Measurements from ENCODE around the gene ASB1.
"Not testable (repeated sequence)": the region's sequence is repeated elsewhere in the genome, so short reads cannot be mapped to it uniquely, and the experiment has no call there.

ASB1 gene

DNA sequence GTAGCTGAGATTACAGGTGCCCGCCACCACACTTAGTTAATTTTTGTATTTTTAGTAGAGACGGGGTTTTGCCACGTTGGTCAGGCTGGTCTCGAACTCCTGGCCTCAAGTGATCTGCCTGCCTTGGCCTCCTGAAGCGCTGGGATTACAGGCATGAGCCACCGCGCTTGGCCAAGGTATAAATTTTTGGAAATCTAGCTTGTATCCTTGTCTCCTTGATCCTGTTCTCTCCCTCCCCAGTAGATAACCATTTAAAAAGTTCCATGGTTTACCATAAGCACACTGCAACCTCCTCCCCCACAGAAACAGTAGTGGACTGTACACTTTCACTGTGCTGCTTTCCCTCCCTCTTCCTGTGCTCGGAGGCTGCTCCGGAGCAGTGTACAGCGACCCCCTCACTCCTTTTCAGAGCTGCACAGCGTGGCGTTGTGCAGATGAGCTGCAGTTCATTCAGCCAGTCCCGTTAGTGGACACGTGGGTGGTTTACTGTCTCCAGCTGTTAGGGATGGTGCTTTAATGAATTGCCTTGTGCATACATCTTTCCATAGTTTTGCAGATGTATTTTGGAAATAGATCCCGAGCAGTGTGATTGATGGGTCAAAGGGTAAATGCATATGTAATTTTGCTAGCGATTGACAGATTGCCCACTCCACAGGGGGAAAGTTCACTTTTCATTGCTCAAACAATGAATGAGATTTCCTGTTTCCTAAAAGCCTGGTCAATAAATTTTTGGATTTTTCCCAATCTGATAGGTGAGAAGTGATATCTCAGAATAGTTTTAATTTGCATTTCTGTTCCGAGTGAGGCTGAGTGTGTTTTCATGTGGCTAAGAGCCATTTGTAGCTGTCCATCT is 14.8 kb downstream of the ASB1 start:
- no peak overlapping the region for H3K27ac ChIP-seq
- TF ChIP-seq Cebpa-rat (IDR thresholded peaks at IDR 0.05), result no peak
- peaks cover 93% of the 10 kb centered on the region for H4K20me1 ChIP-seq
- peaks cover 91% of the 10 kb centered on the region for H3K36me3 ChIP-seq
- H3K4me3 ChIP-seq, result no peak overlapping the region
- H3K4me1 ChIP-seq, result no peaks in the 10 kb centered on the region
- no peaks in the 10 kb centered on the region for H3K9me3 ChIP-seq
- H3K9ac ChIP-seq, result no peak overlapping the region
- no peak overlapping the region for H3K4me2 ChIP-seq
- no peaks in the 10 kb centered on the region for H3K27me3 ChIP-seq

DNA sequence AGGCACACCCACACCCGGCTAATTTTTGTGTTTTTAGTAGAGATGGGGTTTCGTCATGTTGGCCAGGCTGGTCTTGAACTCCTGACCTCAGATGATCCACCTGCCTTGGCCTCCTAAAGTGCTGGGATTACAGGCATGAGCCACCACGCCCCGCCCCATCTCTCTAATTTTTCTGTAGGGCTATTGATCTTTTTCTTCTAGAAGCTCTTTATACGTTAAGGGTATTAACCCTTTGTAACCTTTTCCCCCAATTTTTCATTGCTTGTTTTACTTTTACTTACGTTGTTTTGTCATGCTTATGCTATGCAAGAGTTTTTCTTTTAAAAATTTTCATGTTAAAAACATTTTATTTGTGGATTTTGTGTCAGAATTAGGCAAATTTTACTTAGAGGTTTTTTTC is 15.5 kb downstream of the ASB1 start:
- not testable (repeated sequence) for H3K4me3 ChIP-seq, H3K27me3 ChIP-seq, H3K4me1 ChIP-seq, H3K9me3 ChIP-seq, H3K27ac ChIP-seq, H3K4me2 ChIP-seq, H3K9ac ChIP-seq
- H3K36me3 ChIP-seq, result peaks cover 91% of the 10 kb centered on the region
- H4K20me1 ChIP-seq, result peaks cover 89% of the 10 kb centered on the region

- peaks cover 90% of the 10 kb centered on the region for H4K20me1 ChIP-seq
- H3K27ac ChIP-seq, result no peak overlapping the region
- H3K4me2 ChIP-seq, result no peak overlapping the region
- H3K4me1 ChIP-seq, result no peaks in the 10 kb centered on the region
- H3K9me3 ChIP-seq, result no peaks in the 10 kb centered on the region
- H3K9ac ChIP-seq, result no peak overlapping the region
- H3K36me3 ChIP-seq, result peaks cover 91% of the 10 kb centered on the region
- no peaks in the 10 kb centered on the region for H3K27me3 ChIP-seq
- TF ChIP-seq Cebpa-rat (IDR thresholded peaks at IDR 0.05), result no peak
- no peak overlapping the region for H3K4me3 ChIP-seq
Observed at GRCh38 chr2:238444242-238444641, 17.5 kb downstream of the ASB1 start.

- Histone ChIP-seq H3K27ac (no peak overlapping the region), H4K20me1 (peaks cover 90% of the 10 kb centered on the region), H3K9ac (no peak overlapping the region), H3K4me2 (no peak overlapping the region), H3K4me1 (no peaks in the 10 kb centered on the region), H3K4me3 (no peak overlapping the region), H3K27me3 (no peaks in the 10 kb centered on the region), H3K36me3 (peaks cover 91% of the 10 kb centered on the region), H3K9me3 (no peaks in the 10 kb centered on the region)
- TF ChIP-seq Cebpa-rat (IDR thresholded peaks at IDR 0.05), result no peak
Observed at GRCh38 chr2:238445409-238446190, 18.9 kb downstream of the ASB1 start.

DNA sequence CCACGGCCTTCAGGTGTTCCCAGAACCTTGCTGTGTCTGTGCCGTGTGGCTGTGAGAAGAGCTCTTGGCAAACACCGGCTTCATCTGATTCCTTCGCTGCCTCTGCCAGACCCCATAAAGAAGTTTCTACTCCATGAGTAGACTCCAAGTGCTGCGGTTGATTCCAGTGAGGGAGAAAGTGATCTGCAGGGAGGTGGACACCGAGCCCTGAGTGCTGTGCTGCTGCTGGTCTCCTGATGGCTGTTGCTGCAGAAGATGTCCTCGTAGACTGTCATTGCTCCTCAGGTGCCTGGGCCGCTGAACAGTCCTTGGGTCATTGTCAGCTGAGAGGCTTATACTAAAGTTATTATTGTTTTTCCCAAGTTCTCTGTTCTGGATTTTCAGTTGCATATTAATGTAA is 19.6 kb downstream of the ASB1 start:
- Histone ChIP-seq H4K20me1 (peaks cover 88% of the 10 kb centered on the region), H3K36me3 (peaks cover 91% of the 10 kb centered on the region)

GRCh38 chr2:238448031-238448955 is 21.6 kb downstream of the ASB1 start:
- Histone ChIP-seq H3K36me3 (peaks cover 100% of the 10 kb centered on the region), H3K9me3 (no peaks in the 10 kb centered on the region), H3K27ac (no peak overlapping the region), H3K4me2 (no peak overlapping the region), H3K4me3 (no peak overlapping the region), H3K27me3 (no peaks in the 10 kb centered on the region), H4K20me1 (peaks cover 77% of the 10 kb centered on the region), H3K4me1 (no peaks in the 10 kb centered on the region), H3K9ac (no peak overlapping the region)
- TF ChIP-seq Cebpa-rat (IDR thresholded peaks at IDR 0.05), result no peak

More for the DNA sequence above, 19.6 kb downstream of the ASB1 start:
- Histone ChIP-seq H3K4me2 (no peak overlapping the region), H3K27ac (no peak overlapping the region), H3K9ac (no peak overlapping the region), H3K9me3 (no peaks in the 10 kb centered on the region), H3K27me3 (no peaks in the 10 kb centered on the region), H3K4me1 (no peaks in the 10 kb centered on the region), H3K4me3 (no peak overlapping the region)
- no peak for TF ChIP-seq Cebpa-rat (IDR thresholded peaks at IDR 0.05)

DNA sequence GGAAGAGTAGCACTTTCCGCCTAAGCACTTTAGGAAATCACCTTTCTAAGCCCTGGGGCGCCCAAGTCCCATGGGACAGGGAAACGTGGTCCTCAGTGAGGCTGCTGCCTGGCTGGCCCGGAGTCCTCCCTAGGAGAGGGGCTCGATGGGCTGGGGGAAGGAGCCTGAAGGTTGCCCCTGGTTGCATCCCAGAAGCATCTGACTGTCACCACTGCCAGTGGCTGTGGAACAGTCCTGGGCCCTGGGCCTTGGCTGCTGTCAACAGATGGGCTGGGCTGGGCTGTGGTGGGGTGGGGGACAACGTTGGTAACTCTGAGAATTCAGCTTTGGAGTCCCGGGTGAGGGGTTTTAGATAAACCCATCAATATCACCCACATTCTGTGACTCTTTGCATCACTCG is 22.5 kb downstream of the ASB1 start:
- Histone ChIP-seq H4K20me1 (peaks cover 68% of the 10 kb centered on the region), H3K36me3 (peaks cover 95% of the 10 kb centered on the region), H3K4me1 (no peaks in the 10 kb centered on the region), H3K9ac (no peak overlapping the region), H3K4me3 (no peak overlapping the region), H3K9me3 (no peaks in the 10 kb centered on the region), H3K27me3 (no peaks in the 10 kb centered on the region), H3K27ac (no peak overlapping the region), H3K4me2 (no peak overlapping the region)
- no peak for TF ChIP-seq Cebpa-rat (IDR thresholded peaks at IDR 0.05)

DNA sequence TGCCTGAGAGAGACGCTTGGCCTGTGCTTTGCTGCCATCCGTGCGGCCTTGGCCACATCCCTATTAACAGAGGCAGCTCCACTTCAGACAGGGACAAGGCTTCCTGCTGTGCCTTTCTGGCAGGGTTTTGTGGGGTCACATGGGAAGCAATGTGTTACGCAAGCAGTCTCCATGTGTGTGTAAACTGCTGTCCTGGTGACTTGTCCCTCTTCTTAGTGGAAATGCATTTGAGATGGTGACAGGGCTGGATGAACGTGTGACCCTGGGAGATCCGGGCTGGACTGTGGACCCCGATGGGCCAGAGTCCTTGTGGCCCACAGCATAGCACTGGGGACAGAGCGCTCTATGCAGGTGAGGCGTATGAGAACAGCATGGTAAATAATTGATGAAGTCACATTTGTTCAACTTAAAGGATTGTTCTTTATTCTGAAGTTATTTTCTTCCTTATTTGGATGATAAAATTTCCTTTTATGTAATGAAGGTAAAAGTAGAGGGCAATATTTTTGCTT is 23.2 kb downstream of the ASB1 start:
- Histone ChIP-seq H3K4me3 (no peak overlapping the region), H3K9ac (no peak overlapping the region), H3K27ac (no peak overlapping the region), H3K27me3 (no peaks in the 10 kb centered on the region), H3K9me3 (peaks cover 7% of the 10 kb centered on the region), H3K4me1 (no peaks in the 10 kb centered on the region), H3K36me3 (peaks cover 94% of the 10 kb centered on the region), H4K20me1 (peaks cover 64% of the 10 kb centered on the region), H3K4me2 (no peak overlapping the region)
- no peak for TF ChIP-seq Cebpa-rat (IDR thresholded peaks at IDR 0.05)

- Histone ChIP-seq H3K9me3 (peaks cover 12% of the 10 kb centered on the region), H4K20me1 (peaks cover 60% of the 10 kb centered on the region), H3K4me1 (no peaks in the 10 kb centered on the region), H3K4me3 (no peak overlapping the region), H3K36me3 (peaks cover 89% of the 10 kb centered on the region), H3K9ac (no peak overlapping the region), H3K27ac (no peak overlapping the region), H3K4me2 (no peak overlapping the region), H3K27me3 (no peaks in the 10 kb centered on the region)
- no peak for TF ChIP-seq Cebpa-rat (IDR thresholded peaks at IDR 0.05)
Observed at GRCh38 chr2:238450440-238450861, 23.7 kb downstream of the ASB1 start.

Data from BLaER1 (cell line).